Measurements from ENCODE around the gene FBF1. TPM values are rescaled to one million over a fixed set of nuclear protein-coding genes. Genes with fewer than 3 reads are reported as not detected.
"Not testable (repeated sequence)": the region's sequence is repeated elsewhere in the genome, so short reads cannot be mapped to it uniquely, and the experiment has no call there.

The FBF1 gene
- total RNA-seq, 1 experiment from 2014 or later: 8.3 TPM

- H3K79me2 ChIP-seq (ENCODE audit: insufficient read depth, low read length); H2AFZ ChIP-seq (ENCODE audit: low read length); H3T11ph ChIP-seq (ENCODE audit: low read length); H3K23me2 ChIP-seq (ENCODE audit: insufficient read length, low read depth, low read length, poor library complexity, severe bottlenecking); H4K91ac ChIP-seq (ENCODE audit: insufficient read length, low read depth, low read length); H3K56ac ChIP-seq (ENCODE audit: insufficient read length, low read depth, low read length); H2BK120ac ChIP-seq (ENCODE audit: low read depth, low read length, poor library complexity, severe bottlenecking); H3K23ac ChIP-seq (ENCODE audit: insufficient read length, low read depth, low read length); H3K18ac ChIP-seq (ENCODE audit: insufficient read length, low read depth, low read length); H2BK5ac ChIP-seq (ENCODE audit: insufficient read length, low read length); H3K79me1 ChIP-seq (ENCODE audit: insufficient read depth, low read depth, low read length, poor library complexity, severe bottlenecking); H2BK12ac ChIP-seq (ENCODE audit: insufficient read length, low read depth, low read length); H3K27me3 ChIP-seq (ENCODE audit: insufficient read depth, low read length); H4K5ac ChIP-seq (ENCODE audit: insufficient read length, low read depth, low read length); H2BK15ac ChIP-seq (ENCODE audit: low read depth, low read length); H3K27ac ChIP-seq (ENCODE audit: insufficient read length, low read depth, low read length); H3K4me2 ChIP-seq (ENCODE audit: insufficient read depth, insufficient read length, low read length); H3K9me3 Mint-ChIP-seq; H3K4ac ChIP-seq (ENCODE audit: low read depth, low read length); H3K9me3 ChIP-seq (ENCODE audit: control insufficient read depth, low read depth, low read length); H3K27me3 Mint-ChIP-seq (ENCODE audit: low read depth); H3K4me1 ChIP-seq (ENCODE audit: insufficient read depth, low read length); H2BK20ac ChIP-seq (ENCODE audit: low read depth, low read length, poor library complexity, severe bottlenecking); H3K36me3 Mint-ChIP-seq (ENCODE audit: insufficient read depth in 1 of 3, low read depth in 3 of 3); H3K14ac ChIP-seq (ENCODE audit: insufficient read depth, low read length); H3K9ac ChIP-seq (ENCODE audit: extremely low read depth, insufficient read length, low read length); H2AK5ac ChIP-seq (ENCODE audit: insufficient read length, low read length); H4K8ac ChIP-seq (replicated peaks; ENCODE audit: insufficient read length, low read depth, low read length); H4K20me1 ChIP-seq (ENCODE audit: control insufficient read depth, insufficient read depth, insufficient read length): not testable (repeated sequence)
- Mint-ChIP-seq H3K4me1 (peaks cover 8 to 26% of the 10 kb centered on the region in 2 experiments), H3K27ac (peak overlapping the region in 2 of 3 experiments; percentile 9 to 21; a peak in 2 of 7 replicates), H3K4me3 (0 out of 5 replicates have a peak overlapping the region, but pooled peaks of 1 of the 2 experiments have one; percentile 11)
- no CpG with 5 or more reads among the region's 17 CpGs for WGBS (ENCODE audit: extremely low coverage, insufficient read length, low lambda C conversion rate)
- DNase-seq: peak; percentile 36
Measured at GRCh38 chr17:75865404-75866188, 75.2 kb downstream of the FBF1 start.

GRCh38 chr17:75864887-75865286 lies 76.0 kb downstream of the FBF1 start:
- not testable (repeated sequence) for H3K56ac ChIP-seq (ENCODE audit: insufficient read length, low read depth, low read length); H3K36me3 Mint-ChIP-seq (ENCODE audit: insufficient read depth in 1 of 3, low read depth in 3 of 3); H3K23me2 ChIP-seq (ENCODE audit: insufficient read length, low read depth, low read length, poor library complexity, severe bottlenecking); H2AFZ ChIP-seq (ENCODE audit: low read length); H3K9me3 Mint-ChIP-seq; H3K4me1 ChIP-seq (ENCODE audit: insufficient read depth, low read length); H3K27me3 ChIP-seq (ENCODE audit: insufficient read depth, low read length); H4K5ac ChIP-seq (ENCODE audit: insufficient read length, low read depth, low read length); H4K20me1 ChIP-seq (ENCODE audit: control insufficient read depth, insufficient read depth, insufficient read length); H2AK5ac ChIP-seq (ENCODE audit: insufficient read length, low read length); H4K8ac ChIP-seq (replicated peaks; ENCODE audit: insufficient read length, low read depth, low read length); DNase-seq; H2BK5ac ChIP-seq (ENCODE audit: insufficient read length, low read length); H3K79me1 ChIP-seq (ENCODE audit: insufficient read depth, low read depth, low read length, poor library complexity, severe bottlenecking); H3K4me3 Mint-ChIP-seq; H3K9me3 ChIP-seq (ENCODE audit: control insufficient read depth, low read depth, low read length); H3K27ac ChIP-seq (ENCODE audit: insufficient read length, low read depth, low read length); H3K23ac ChIP-seq (ENCODE audit: insufficient read length, low read depth, low read length); H2BK15ac ChIP-seq (ENCODE audit: low read depth, low read length); H3K9ac ChIP-seq (ENCODE audit: extremely low read depth, insufficient read length, low read length); H3K27me3 Mint-ChIP-seq (ENCODE audit: low read depth); H2BK12ac ChIP-seq (ENCODE audit: insufficient read length, low read depth, low read length); H3K4ac ChIP-seq (ENCODE audit: low read depth, low read length); H3T11ph ChIP-seq (ENCODE audit: low read length); H4K91ac ChIP-seq (ENCODE audit: insufficient read length, low read depth, low read length); H3K18ac ChIP-seq (ENCODE audit: insufficient read length, low read depth, low read length); H2BK20ac ChIP-seq (ENCODE audit: low read depth, low read length, poor library complexity, severe bottlenecking); H2BK120ac ChIP-seq (ENCODE audit: low read depth, low read length, poor library complexity, severe bottlenecking); H3K79me2 ChIP-seq (ENCODE audit: insufficient read depth, low read length); H3K4me2 ChIP-seq (ENCODE audit: insufficient read depth, insufficient read length, low read length); H3K14ac ChIP-seq (ENCODE audit: insufficient read depth, low read length)
- Mint-ChIP-seq H3K4me1 (peaks cover 8 to 25% of the 10 kb centered on the region in 2 experiments), H3K27ac (peak overlapping the region in 1 of 3 experiments; percentile 77; a peak in 1 of 7 replicates)
- no CpG with 5 or more reads among the region's 4 CpGs for WGBS (ENCODE audit: extremely low coverage, insufficient read length, low lambda C conversion rate)

Data from H9 (cell line).